Hepatocyte (in vitro differentiated cells): ENCODE measurements around the gene SMCP. TPM values are rescaled to one million over a fixed set of nuclear protein-coding genes. Genes with fewer than 3 reads are reported as not detected.

ENCODE experiments used
- DNase-seq: peaks from one replicate; pipeline ENCODE4 v3.0.0-alpha.2; 2016; ENCODE audit warnings: low spot score
- H2AFZ ChIP-seq: fragments of 200-600 bp; sonication (generic); 2 replicates; pipeline ENCODE4 v1.6.0; 2016; ENCODE audit warnings: antibody characterized with exemption, mild to moderate bottlenecking
- H3K27ac ChIP-seq: fragments of 200-600 bp; sonication (generic); 2 replicates; pipeline ENCODE4 v1.5.1; 2016; ENCODE audit warnings: mild to moderate bottlenecking
- H3K27me3 ChIP-seq: fragments of 200-600 bp; sonication (generic); 2 replicates; pipeline ENCODE4 v1.6.1; 2016
- H3K36me3 ChIP-seq: fragments of 200-600 bp; sonication (generic); replicated peaks from 2 replicates; pipeline ENCODE4 v1.5.1; 2016; ENCODE audit warnings: low read depth; ENCODE audit not compliant: insufficient read depth
- H3K4me1 ChIP-seq: fragments of 200-600 bp; sonication (generic); 2 replicates; pipeline ENCODE4 v1.5.1; 2016; ENCODE audit warnings: mild to moderate bottlenecking, moderate library complexity; ENCODE audit not compliant: insufficient read depth
- H3K4me2 ChIP-seq: fragments of 200-600 bp; sonication (generic); 2 replicates; pipeline ENCODE4 v1.6.0; 2016
- H3K4me3 ChIP-seq: fragments of 200-600 bp; sonication (generic); 2 replicates; pipeline ENCODE4 v1.5.1; 2016; ENCODE audit warnings: mild to moderate bottlenecking
- H3K79me2 ChIP-seq: fragments of 200-600 bp; sonication (generic); 2 replicates; pipeline ENCODE4 v1.6.0; 2017; ENCODE audit warnings: mild to moderate bottlenecking
- H3K9me2 ChIP-seq: fragments of 200-600 bp; sonication (generic); replicated peaks from 2 replicates; pipeline ENCODE4 v1.6.0; 2017; ENCODE audit warnings: mild to moderate bottlenecking; ENCODE audit not compliant: insufficient read depth
- H3K9me3 ChIP-seq: fragments of 200-600 bp; sonication (generic); 2 replicates; pipeline ENCODE4 v1.5.1; 2016; ENCODE audit warnings: low read depth, mild to moderate bottlenecking
- H4K20me1 ChIP-seq: fragments of 200-600 bp; sonication (generic); 2 replicates; pipeline ENCODE4 v1.6.0; 2016; ENCODE audit warnings: mild to moderate bottlenecking; ENCODE audit not compliant: insufficient read depth, poor library complexity, severe bottlenecking
- EZH2 ChIP-seq: fragments of 200-600 bp; sonication (generic); IDR thresholded peaks from 2 replicates; pipeline ENCODE4 v1.6.1; 2016; ENCODE audit warnings: antibody characterized with exemption, mild to moderate bottlenecking, borderline replicate concordance
- WGBS: methylation state at CpG from one replicate; pipeline ENCODE4 v1.1.6; 2016; ENCODE audit warnings: low lambda C conversion rate; ENCODE audit errors: missing lambda C conversion rate; 5-methylcytosine and 5-hydroxymethylcytosine counted together
- polyA plus RNA-seq: library from polyadenylated mRNA; unstranded; fragments of >200 nt; fragmentation: Nextera tagmentation; extraction: Ambion mirVana; gene quantifications from 2 replicates; pipeline ENCODE4 v1.2.1, GENCODE V29; 2016
- total RNA-seq: library from RNA; depleted of rRNA; stranded (reverse); fragments of >200 nt; gene quantifications from 2 replicates; pipeline ENCODE4 v1.2.3, GENCODE V29; 2014
- TF ChIP-seq, protein P1 (sequence below): fragments of 200-600 bp; sonication (generic); IDR thresholded peaks from 2 replicates; pipeline ENCODE4 v1.5.1; 2016; ENCODE audit warnings: antibody characterized with exemption, mild to moderate bottlenecking; ENCODE audit not compliant: poor library complexity

Gene SMCP
- total and polyA plus RNA-seq, 2 experiments from 2014 or later, result not detected

DNA sequence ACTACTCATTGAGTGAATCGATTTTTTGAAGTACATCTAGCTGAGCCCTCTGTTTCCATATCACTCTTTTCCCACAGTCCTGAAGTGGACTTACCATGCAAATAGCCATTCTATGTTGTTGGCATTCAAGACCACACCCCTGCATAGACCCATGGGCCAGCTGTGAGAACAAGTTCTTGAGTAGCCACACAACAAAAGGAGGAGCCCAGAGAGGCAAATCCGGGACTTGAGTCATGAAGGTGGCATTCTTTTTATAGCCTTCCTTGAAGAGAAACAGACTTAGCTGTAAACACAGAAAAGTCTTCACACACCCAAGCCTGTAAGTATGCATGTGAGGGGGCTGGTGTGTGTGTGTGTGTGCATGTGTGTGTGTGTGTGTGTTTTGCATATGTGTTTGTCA lies 55.1 kb downstream of the SMCP start:
- Histone ChIP-seq H3K36me3 (no peaks in the 10 kb centered on the region), H3K4me2 (no peak overlapping the region), H3K79me2 (no peaks in the 10 kb centered on the region), H3K4me1 (no peaks in the 10 kb centered on the region), H3K27ac (no peak overlapping the region), H3K27me3 (no peaks in the 10 kb centered on the region), H4K20me1 (no peaks in the 10 kb centered on the region), H2AFZ (no peak overlapping the region), H3K9me2 (no peaks in the 10 kb centered on the region), H3K4me3 (no peak overlapping the region), H3K9me3 (no peaks in the 10 kb centered on the region)
- DNase-seq, result no peak
- TF ChIP-seq EZH2, result no peak
- TF ChIP-seq, protein P1, sequence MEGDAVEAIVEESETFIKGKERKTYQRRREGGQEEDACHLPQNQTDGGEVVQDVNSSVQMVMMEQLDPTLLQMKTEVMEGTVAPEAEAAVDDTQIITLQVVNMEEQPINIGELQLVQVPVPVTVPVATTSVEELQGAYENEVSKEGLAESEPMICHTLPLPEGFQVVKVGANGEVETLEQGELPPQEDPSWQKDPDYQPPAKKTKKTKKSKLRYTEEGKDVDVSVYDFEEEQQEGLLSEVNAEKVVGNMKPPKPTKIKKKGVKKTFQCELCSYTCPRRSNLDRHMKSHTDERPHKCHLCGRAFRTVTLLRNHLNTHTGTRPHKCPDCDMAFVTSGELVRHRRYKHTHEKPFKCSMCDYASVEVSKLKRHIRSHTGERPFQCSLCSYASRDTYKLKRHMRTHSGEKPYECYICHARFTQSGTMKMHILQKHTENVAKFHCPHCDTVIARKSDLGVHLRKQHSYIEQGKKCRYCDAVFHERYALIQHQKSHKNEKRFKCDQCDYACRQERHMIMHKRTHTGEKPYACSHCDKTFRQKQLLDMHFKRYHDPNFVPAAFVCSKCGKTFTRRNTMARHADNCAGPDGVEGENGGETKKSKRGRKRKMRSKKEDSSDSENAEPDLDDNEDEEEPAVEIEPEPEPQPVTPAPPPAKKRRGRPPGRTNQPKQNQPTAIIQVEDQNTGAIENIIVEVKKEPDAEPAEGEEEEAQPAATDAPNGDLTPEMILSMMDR, result no peak
- 43% methylated on average over 2 of the region's 2 CpGs for WGBS

Other genes starting within 250 kb of the SMCP start
- not detected in 2 replicates for gene LCE2D, start 214.9 kb upstream of the SMCP start, total RNA-seq
- not detected in 2 replicates for gene LCE2D, start 214.9 kb upstream of the SMCP start, polyA plus RNA-seq
- not detected in 2 replicates for gene LCE2C, start 203.0 kb upstream of the SMCP start, total RNA-seq
- not detected in 2 replicates for gene LCE2C, start 203.0 kb upstream of the SMCP start, polyA plus RNA-seq
- not detected in 2 replicates for gene LCE2B, start 192.2 kb upstream of the SMCP start, total RNA-seq
- not detected in 2 replicates for gene LCE2B, start 192.2 kb upstream of the SMCP start, polyA plus RNA-seq
- not detected in 2 replicates for gene LCE2A, start 180.0 kb upstream of the SMCP start, total RNA-seq
- gene LCE2A, start 180.0 kb upstream of the SMCP start, polyA plus RNA-seq, result not detected in 2 replicates
- not detected in 2 replicates for gene LCE4A, start 170.2 kb upstream of the SMCP start, total RNA-seq
- not detected in 2 replicates for gene LCE4A, start 170.2 kb upstream of the SMCP start, polyA plus RNA-seq
- gene KPRP, start 120.3 kb upstream of the SMCP start, total RNA-seq, result not detected in 2 replicates
- not detected in 2 replicates for gene KPRP, start 120.3 kb upstream of the SMCP start, polyA plus RNA-seq
- not detected in 2 replicates for gene LCE1F, start 103.2 kb upstream of the SMCP start, total RNA-seq
- not detected in 2 replicates for gene LCE1F, start 103.2 kb upstream of the SMCP start, polyA plus RNA-seq
- not detected in 2 replicates for gene LCE1E, start 92.1 kb upstream of the SMCP start, total RNA-seq
- gene LCE1E, start 92.1 kb upstream of the SMCP start, polyA plus RNA-seq, result not detected in 2 replicates
- gene LCE1D, start 81.6 kb upstream of the SMCP start, total RNA-seq, result not detected in 2 replicates
- gene LCE1D, start 81.6 kb upstream of the SMCP start, polyA plus RNA-seq, result not detected in 2 replicates
- gene LCE1C, start 71.7 kb upstream of the SMCP start, total RNA-seq, result not detected in 2 replicates
- not detected in 2 replicates for gene LCE1C, start 71.7 kb upstream of the SMCP start, polyA plus RNA-seq
- gene LCE1B, start 66.4 kb upstream of the SMCP start, total RNA-seq, result not detected in 2 replicates
- gene LCE1B, start 66.4 kb upstream of the SMCP start, polyA plus RNA-seq, result not detected in 2 replicates
- gene LCE1A, start 50.8 kb upstream of the SMCP start, total RNA-seq, result not detected in 2 replicates
- not detected in 2 replicates for gene LCE1A, start 50.8 kb upstream of the SMCP start, polyA plus RNA-seq
- not detected in 2 replicates for gene LCE6A, start 35.5 kb upstream of the SMCP start, total RNA-seq
- gene LCE6A, start 35.5 kb upstream of the SMCP start, polyA plus RNA-seq, result not detected in 2 replicates
- gene LCE7A, start 18.3 kb upstream of the SMCP start, total RNA-seq, result not detected in 2 replicates
- gene LCE7A, start 18.3 kb upstream of the SMCP start, polyA plus RNA-seq, result not detected in 2 replicates
- 0.52 TPM in 1 of 2 replicates, not detected in the other for gene IVL, start 30.2 kb downstream of the SMCP start, total RNA-seq
- gene IVL, start 30.2 kb downstream of the SMCP start, polyA plus RNA-seq, result not detected in 2 replicates
- not detected in 2 replicates for gene SPRR5, start 68.9 kb downstream of the SMCP start, total RNA-seq
- not detected in 2 replicates for gene SPRR5, start 68.9 kb downstream of the SMCP start, polyA plus RNA-seq
- not detected in 2 replicates for gene SPRR4, start 92.3 kb downstream of the SMCP start, total RNA-seq
- not detected in 2 replicates for gene SPRR4, start 92.3 kb downstream of the SMCP start, polyA plus RNA-seq
- gene SPRR1A, start 105.8 kb downstream of the SMCP start, total RNA-seq, result not detected in 2 replicates
- gene SPRR1A, start 105.8 kb downstream of the SMCP start, polyA plus RNA-seq, result not detected in 2 replicates
- not detected in 2 replicates for gene SPRR3, start 123.4 kb downstream of the SMCP start, total RNA-seq
- 0.40 and 0.72 TPM in 2 replicates for gene SPRR3, start 123.4 kb downstream of the SMCP start, polyA plus RNA-seq
- not detected in 2 replicates for gene SPRR1B, start 152.9 kb downstream of the SMCP start, total RNA-seq
- 0.54 TPM in 1 of 2 replicates, not detected in the other for gene SPRR1B, start 152.9 kb downstream of the SMCP start, polyA plus RNA-seq
- not detected in 2 replicates for gene SPRR2D, start 162.8 kb downstream of the SMCP start, total RNA-seq
- gene SPRR2D, start 162.8 kb downstream of the SMCP start, polyA plus RNA-seq, result not detected in 2 replicates
- gene SPRR2A, start 179.2 kb downstream of the SMCP start, total RNA-seq, result not detected in 2 replicates
- 1.1 TPM in 1 of 2 replicates, not detected in the other for gene SPRR2A, start 179.2 kb downstream of the SMCP start, polyA plus RNA-seq
- not detected in 2 replicates for gene SPRR2B, start 193.3 kb downstream of the SMCP start, total RNA-seq
- not detected in 2 replicates for gene SPRR2B, start 193.3 kb downstream of the SMCP start, polyA plus RNA-seq
- not detected in 2 replicates for gene SPRR2E, start 216.2 kb downstream of the SMCP start, total RNA-seq
- gene SPRR2E, start 216.2 kb downstream of the SMCP start, polyA plus RNA-seq, result not detected in 2 replicates
- 0.80 and 2.5 TPM in 2 replicates for gene SPRR2F, start 235.2 kb downstream of the SMCP start, total RNA-seq
- 26.1 and 42.2 TPM in 2 replicates for gene SPRR2F, start 235.2 kb downstream of the SMCP start, polyA plus RNA-seq